Uterus (tissue), 4 donors: Measurements from ENCODE around the gene ZNF462. TPM values are rescaled to one million over a fixed set of nuclear protein-coding genes. Genes with fewer than 3 reads are reported as not detected.

Experiments
- DNase-seq, 2 donors: peaks; one replicate each; pipeline ENCODE4 v3.0.0-alpha.2; 2019 to 2020
- H3K27ac ChIP-seq, 2 donors: fragments of 200-600 bp; sonication (generic); 1 replicate in 1 of 2; 2 replicates in 1 of 2; pipeline ENCODE4 v1.5.1; 2016 to 2018
- H3K27me3 ChIP-seq, 2 donors: fragments of 200-600 bp; sonication (generic); one replicate each; pipeline ENCODE4 v1.5.1; 2018 to 2019; ENCODE audit warnings: control low read depth in 1 of 2
- H3K36me3 ChIP-seq, 2 donors: fragments of 200-600 bp; sonication (generic); one replicate each; pipeline ENCODE4 v1.5.1; 2019; ENCODE audit warnings: control low read depth in 1 of 2
- H3K4me1 ChIP-seq, 2 donors: fragments of 200-600 bp; sonication (generic); one replicate each; pipeline ENCODE4 v1.5.1; 2018 to 2019; ENCODE audit warnings: control low read depth in 1 of 2
- H3K4me3 ChIP-seq, 2 donors: fragments of 200-600 bp; sonication (generic); 1 replicate in 1 of 2; 2 replicates in 1 of 2; pipeline ENCODE4 v1.5.1; 2018 to 2019; ENCODE audit warnings: mild to moderate bottlenecking in 1 of 2
- H3K9me3 ChIP-seq, 2 donors: fragments of 200-600 bp; sonication (generic); one replicate each; pipeline ENCODE4 v1.5.1; 2019; ENCODE audit warnings: control low read depth in 1 of 2
- CTCF ChIP-seq, 4 experiments: fragments of 200-600 bp in 2 of 4; fragments of 450-650 bp in 2 of 4; sonication (generic) in 2 of 4; IDR thresholded peaks; one replicate each; pipeline ENCODE4 v1.5.1; 2016 to 2019; ENCODE audit warnings: antibody characterized with exemption in 4 of 4, mild to moderate bottlenecking in 2 of 4, moderate library complexity in 1 of 4
- POLR2A ChIP-seq, 2 donors: fragments of 450-650 bp; IDR thresholded peaks; one replicate each; pipeline ENCODE4 v1.6.1; 2016; ENCODE audit warnings: antibody characterized with exemption in 2 of 2, mild to moderate bottlenecking in 1 of 2, moderate library complexity in 1 of 2
- intact Hi-C: fragments of 100-400 bp; cut with DNase I; formaldehyde crosslinking; loops from one replicate; pipeline ENCODE4 v1.15.1; 2023; ENCODE audit warnings: low total_unique reads
- total RNA-seq, 4 donors: library from RNA; depleted of rRNA in 3 of 4; stranded (reverse); fragments of >200 nt in 3 of 4; gene quantifications; one replicate each; pipeline versions ENCODE4 v1.1.0 to v1.2.4, GENCODE V29; 2014 to 2023
- donor health status: DM: yes; HTN: yes; CAD: no.

Gene ZNF462
- total RNA-seq, 4 donors from 2014 or later: 18.2 to 136 (median 60.1) TPM

GRCh38 chr9:106880081-106880480 lies 17.1 kb downstream of the ZNF462 start:
- intact Hi-C loops: no loop called here
- H3K27me3 ChIP-seq: no peaks in the 10 kb centered on the region
- DNase-seq: no peak
- H3K36me3 ChIP-seq: no peaks in the 10 kb centered on the region
- TF ChIP-seq POLR2A (IDR thresholded peaks at IDR 0.05) (no peak), CTCF (IDR thresholded peaks at IDR 0.05) (no peak)
- H3K4me3 ChIP-seq: no peak overlapping the region
- H3K27ac ChIP-seq: peak overlapping the region; percentile 2 to 66
- no peaks in the 10 kb centered on the region for H3K9me3 ChIP-seq
- H3K4me1 ChIP-seq: peaks cover 0 to 4% of the 10 kb centered on the region in 2 donors

GRCh38 chr9:106880863-106881262 lies 17.9 kb downstream of the ZNF462 start:
- TF ChIP-seq POLR2A (IDR thresholded peaks at IDR 0.05) (no peak), CTCF (IDR thresholded peaks at IDR 0.05) (no peak)
- DNase-seq: no peak
- peak overlapping the region in 1 of 2 donors; percentile 25 for H3K27ac ChIP-seq
- H3K36me3 ChIP-seq: no peaks in the 10 kb centered on the region
- H3K4me3 ChIP-seq: no peak overlapping the region
- intact Hi-C loops: no loop called here
- H3K9me3 ChIP-seq: no peaks in the 10 kb centered on the region
- H3K27me3 ChIP-seq: no peaks in the 10 kb centered on the region
- peaks cover 0 to 4% of the 10 kb centered on the region in 2 donors for H3K4me1 ChIP-seq

- H3K36me3 ChIP-seq: no peaks in the 10 kb centered on the region
- intact Hi-C loops: no loop called here
- H3K9me3 ChIP-seq: no peaks in the 10 kb centered on the region
- H3K27me3 ChIP-seq: no peaks in the 10 kb centered on the region
- no peak overlapping the region for H3K27ac ChIP-seq
- H3K4me1 ChIP-seq: peaks cover 0 to 4% of the 10 kb centered on the region in 2 donors
- H3K4me3 ChIP-seq: no peak overlapping the region
- TF ChIP-seq POLR2A (IDR thresholded peaks at IDR 0.05): no peak
- TF ChIP-seq CTCF (IDR thresholded peaks at IDR 0.05): no peak
- no peak for DNase-seq
These were observed 20.1 kb downstream of the ZNF462 start for GRCh38 chr9:106883030-106883429.

GRCh38 chr9:106883626-106884190 lies 20.7 kb downstream of the ZNF462 start:
- Histone ChIP-seq H3K4me1 (peaks cover 0 to 4% of the 10 kb centered on the region in 2 donors), H3K9me3 (no peaks in the 10 kb centered on the region), H3K27me3 (no peaks in the 10 kb centered on the region), H3K36me3 (no peaks in the 10 kb centered on the region), H3K27ac (no peak overlapping the region), H3K4me3 (no peak overlapping the region)
- intact Hi-C loops: no loop called here
- DNase-seq: no peak
- TF ChIP-seq POLR2A (IDR thresholded peaks at IDR 0.05) (no peak), CTCF (IDR thresholded peaks at IDR 0.05) (no peak)

- DNase-seq: no peak
- Histone ChIP-seq H3K36me3 (no peaks in the 10 kb centered on the region), H3K27ac (no peak overlapping the region), H3K9me3 (no peaks in the 10 kb centered on the region), H3K4me3 (no peak overlapping the region), H3K27me3 (no peaks in the 10 kb centered on the region), H3K4me1 (peaks cover 0 to 4% of the 10 kb centered on the region in 2 donors)
- TF ChIP-seq CTCF (IDR thresholded peaks at IDR 0.05) (no peak), POLR2A (IDR thresholded peaks at IDR 0.05) (no peak)
- intact Hi-C loops: no loop called here
These were observed 22.5 kb downstream of the ZNF462 start for GRCh38 chr9:106885451-106885850.
